GM21786 (cell line): ENCODE data around the gene SND1.

ENCODE experiments used
- ATAC-seq: cut with Tn5 transposase; IDR thresholded peaks from one replicate; pipeline ENCODE4 v1.9.1; 2021; ENCODE audit not compliant: unreplicated experiment

SND1 gene

GRCh38 chr7:128032605-128033235, 380.7 kb downstream of the SND1 start:
- ATAC-seq: no peak

DNA sequence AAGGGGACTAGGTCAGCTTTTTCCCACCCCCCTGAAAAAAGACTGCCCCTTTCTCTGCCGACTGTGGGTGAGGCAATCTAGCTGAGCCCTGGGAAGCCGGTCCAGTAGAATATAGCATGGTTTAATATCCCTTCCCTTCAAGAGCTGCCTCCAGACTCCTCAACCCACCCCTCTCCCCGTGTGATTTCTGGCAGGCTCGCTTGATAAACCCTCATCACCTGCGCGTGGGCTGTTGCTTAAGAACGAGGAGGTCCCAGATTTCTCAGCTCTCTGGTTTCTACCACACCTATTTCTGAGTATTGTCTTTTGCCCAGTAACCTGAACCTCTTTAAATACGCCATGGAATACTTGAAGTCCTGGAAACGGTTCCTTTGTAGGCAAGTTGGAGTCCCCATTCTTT, 381.3 kb downstream of the SND1 start:
- no peak for ATAC-seq

DNA sequence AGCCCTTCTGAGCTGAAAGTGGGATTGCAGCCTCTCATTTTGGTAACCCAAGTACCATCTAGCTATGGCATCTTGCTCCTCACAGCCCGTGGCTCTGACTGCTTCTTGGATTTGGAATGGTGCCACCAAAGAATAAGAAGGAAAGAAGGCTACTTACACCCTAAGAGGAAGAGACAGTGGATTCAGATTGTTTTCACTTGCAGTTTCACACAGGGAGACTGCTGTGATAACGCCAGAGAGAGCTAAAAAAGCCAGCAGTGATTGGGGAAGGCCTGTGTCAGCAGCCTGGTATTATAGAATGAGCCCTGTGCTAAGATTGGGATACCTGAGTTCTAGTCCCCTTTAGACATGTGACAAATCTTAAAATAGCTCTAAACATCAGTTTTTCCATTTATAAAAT, 382.8 kb downstream of the SND1 start:
- ATAC-seq: no peak

DNA sequence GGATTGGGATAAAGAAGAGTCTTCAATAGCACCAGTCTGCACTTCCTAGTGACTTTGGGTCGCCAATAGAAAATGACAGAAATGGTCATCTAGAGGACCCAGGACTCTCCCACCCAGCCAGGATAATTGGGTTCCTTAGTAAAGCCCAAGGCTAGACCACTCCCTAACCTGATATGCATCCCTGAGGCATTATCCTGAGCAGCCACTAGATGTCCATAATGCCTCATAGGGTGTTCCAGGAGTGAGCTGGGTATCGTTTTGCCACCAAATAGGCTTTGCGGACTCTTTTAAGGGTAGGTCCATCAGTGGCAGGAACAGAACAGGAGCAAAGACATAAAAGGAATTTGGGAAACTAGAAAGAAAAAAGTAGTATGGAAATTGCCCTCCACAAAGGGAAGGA, 383.7 kb downstream of the SND1 start:
- ATAC-seq: no peak

GRCh38 chr7:128036226-128036940, 384.4 kb downstream of the SND1 start:
- ATAC-seq: peak; percentile 32

DNA sequence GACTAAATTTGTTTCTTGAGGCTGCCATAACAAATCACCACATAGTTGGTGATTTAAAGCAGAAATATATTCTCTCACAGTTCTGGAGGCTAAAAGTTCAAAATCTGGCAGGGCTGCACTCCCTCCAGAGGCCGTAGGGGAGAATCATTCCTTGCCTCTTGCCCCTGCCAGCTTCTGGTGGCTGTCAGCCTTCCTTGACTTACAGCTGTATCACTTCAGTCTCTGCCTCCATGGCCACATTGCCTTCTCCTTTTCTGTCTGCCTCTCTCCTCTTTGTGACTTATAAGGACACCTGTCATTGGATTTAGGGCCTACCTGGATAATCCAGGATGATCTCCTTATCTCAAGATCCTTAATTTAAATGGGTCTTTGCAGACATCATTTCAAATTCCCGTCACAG, 385.1 kb downstream of the SND1 start:
- peak; percentile 17 for ATAC-seq

GRCh38 chr7:128037880-128038619, 386.1 kb downstream of the SND1 start:
- ATAC-seq: no peak

- no peak for ATAC-seq
These were observed 387.6 kb downstream of the SND1 start for GRCh38 chr7:128039544-128039953.

DNA sequence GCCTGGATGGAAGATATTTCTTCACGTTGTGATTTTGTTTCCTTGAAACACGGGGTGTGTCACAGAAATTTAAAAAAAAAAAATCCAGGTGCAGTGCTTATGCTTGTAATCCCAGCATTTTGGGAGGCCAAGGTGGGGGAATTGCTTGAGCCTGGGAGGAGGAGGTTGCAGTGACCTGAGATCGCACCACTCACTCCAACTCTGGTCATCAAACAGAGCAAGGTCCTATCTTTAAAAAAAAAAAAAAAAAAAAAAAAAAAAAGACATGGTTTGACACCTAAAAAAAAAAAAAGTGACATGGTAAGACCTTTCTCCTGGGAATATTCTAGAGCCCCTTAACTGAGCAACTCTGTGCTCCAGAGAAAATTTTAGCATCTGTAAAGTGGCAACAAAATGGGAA, 388.2 kb downstream of the SND1 start:
- ATAC-seq: no peak

DNA sequence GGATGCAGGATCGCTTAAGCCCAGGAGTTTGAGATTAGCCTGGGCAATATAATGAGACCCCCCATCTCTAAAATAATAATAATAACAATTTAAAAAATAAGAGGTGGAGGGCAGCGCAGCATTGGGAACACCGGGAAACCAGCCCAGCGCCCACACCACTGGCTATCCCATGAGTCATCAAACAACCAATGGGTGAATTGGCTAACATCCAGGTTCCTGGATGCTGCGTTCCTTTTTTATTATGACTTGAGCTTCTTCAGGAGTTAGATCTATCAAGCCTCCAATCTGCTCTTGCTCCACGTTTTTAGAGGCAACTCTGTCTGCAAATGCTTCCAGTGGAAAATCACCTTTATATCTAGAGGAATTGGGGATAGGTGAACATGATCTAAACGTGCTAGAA, 389.2 kb downstream of the SND1 start:
- ATAC-seq: no peak

GRCh38 chr7:128042012-128042411, 390.0 kb downstream of the SND1 start:
- no peak for ATAC-seq

DNA sequence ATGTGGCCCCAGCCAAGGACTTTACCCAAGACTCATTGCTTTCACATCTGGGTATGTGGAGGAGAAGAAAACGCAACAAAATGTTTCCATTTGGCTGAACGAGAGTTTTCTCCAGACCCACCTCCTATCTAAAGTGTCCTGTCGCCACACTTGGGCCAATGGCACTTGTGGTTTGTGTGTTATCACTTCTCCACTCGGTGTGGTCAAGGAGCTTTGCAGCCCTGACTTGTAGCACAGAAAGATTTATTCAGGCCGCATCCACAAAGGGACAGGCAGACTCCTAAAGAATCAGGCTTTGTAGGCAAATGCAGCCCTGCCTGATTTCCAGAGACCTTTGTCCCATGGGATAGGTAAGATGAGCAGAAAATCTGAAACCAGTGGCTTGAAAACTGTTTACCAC, 392.1 kb downstream of the SND1 start:
- no peak for ATAC-seq

- ATAC-seq: no peak
These were observed 393.2 kb downstream of the SND1 start for GRCh38 chr7:128045158-128045557.

- ATAC-seq: no peak
These were observed 393.8 kb downstream of the SND1 start for GRCh38 chr7:128045766-128046165.

GRCh38 chr7:128052404-128052803, 400.4 kb downstream of the SND1 start:
- no peak for ATAC-seq

DNA sequence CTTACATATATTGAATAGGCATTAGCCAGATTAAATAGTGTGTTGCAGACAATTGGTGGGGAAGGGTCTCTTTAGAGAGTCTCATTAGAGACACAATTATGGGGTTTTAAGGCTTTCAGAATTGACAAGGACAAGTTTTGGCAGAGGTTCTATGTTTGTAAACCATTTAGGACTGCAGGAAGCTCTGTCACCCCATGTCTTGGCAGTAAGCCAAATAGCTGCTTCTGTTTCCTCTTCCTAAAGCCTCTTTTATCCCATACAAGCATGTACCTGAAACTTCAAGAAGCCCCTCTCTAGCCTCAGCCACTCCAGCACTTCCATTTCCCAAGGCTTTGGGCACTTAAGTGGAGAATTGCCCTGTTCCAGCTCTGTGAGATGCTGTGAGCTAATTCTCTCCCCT, 401.0 kb downstream of the SND1 start:
- no peak for ATAC-seq

DNA sequence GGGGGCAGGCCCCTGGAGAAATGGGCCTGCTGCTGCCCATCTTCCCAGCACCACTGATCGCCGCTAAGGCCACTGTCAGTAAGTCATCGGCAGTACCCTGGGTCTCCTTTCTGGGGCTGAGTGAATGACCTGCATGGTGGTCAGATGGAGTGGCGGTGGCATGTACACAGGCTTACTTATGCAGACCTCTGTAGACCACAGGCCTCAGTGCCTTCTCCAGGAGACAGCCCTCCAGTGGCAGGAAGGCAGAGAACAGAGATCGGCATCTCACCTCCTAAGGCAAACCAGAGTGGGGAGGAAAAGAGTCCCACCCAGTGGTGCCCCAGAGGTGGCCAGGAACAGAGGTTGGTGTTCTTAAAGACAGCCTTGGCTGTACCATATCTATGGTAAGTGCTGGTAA, 402.0 kb downstream of the SND1 start:
- no peak for ATAC-seq

GRCh38 chr7:128054511-128054910, 402.5 kb downstream of the SND1 start:
- no peak for ATAC-seq

DNA sequence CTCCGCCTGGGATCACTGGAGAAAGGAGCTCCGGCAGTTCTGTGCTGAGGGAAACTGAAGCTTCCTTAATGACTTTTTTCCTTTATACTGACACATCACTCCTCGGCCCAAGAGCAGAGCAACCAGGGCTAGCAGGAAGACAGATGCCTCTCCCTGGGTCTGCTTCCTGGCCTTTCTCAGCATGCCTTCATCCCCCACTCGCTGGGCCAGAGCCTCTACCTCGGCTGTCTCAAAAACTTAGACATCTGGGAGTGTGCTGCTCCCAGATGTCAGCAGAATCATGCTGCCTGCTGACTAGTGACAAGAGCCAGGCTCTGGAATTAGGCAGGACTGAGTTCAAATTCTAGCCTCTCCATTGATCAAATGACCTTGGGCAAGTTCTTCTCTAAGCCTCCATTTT, 403.6 kb downstream of the SND1 start:
- ATAC-seq: no peak

GRCh38 chr7:128056901-128057300, 404.9 kb downstream of the SND1 start:
- ATAC-seq: no peak

DNA sequence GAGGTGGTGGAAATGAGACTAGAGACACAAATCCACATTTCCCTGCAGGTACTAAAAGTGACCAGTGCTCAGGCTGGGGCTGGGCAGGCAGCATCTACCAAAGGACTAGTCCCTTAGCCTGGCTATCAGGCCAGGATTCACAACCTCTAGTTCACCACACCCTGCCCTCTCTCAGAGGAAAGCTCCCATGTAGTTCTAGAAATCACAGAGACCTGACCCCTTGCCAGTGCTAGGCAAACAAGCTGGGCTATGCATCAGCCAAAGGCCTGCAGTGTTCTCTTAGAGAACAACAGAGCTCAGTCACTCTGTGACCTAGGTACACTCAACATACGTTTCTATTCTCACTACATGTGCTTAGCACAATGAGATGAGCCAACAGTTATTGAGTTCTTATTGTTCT, 405.9 kb downstream of the SND1 start:
- no peak for ATAC-seq
